Vagina (tissue), 2 donors: ENCODE results near the gene SPR. TPM values are rescaled to one million over a fixed set of nuclear protein-coding genes. Genes with fewer than 3 reads are reported as not detected.

Experiments
- DNase-seq, 2 donors: peaks; one replicate each; pipeline ENCODE4 v3.0.0-alpha.2; 2017; ENCODE audit errors: extremely low spot score in 2 of 2
- H3K27ac ChIP-seq: fragments of 200-600 bp; sonication (generic); one replicate; pipeline ENCODE4 v1.5.1; 2019
- H3K27me3 ChIP-seq: fragments of 200-600 bp; sonication (generic); one replicate; pipeline ENCODE4 v1.5.1; 2019
- H3K36me3 ChIP-seq, 2 donors: fragments of 200-600 bp; sonication (generic); one replicate each; pipeline ENCODE4 v1.5.1; 2017 to 2019
- H3K4me1 ChIP-seq: fragments of 200-600 bp; sonication (generic); one replicate; pipeline ENCODE4 v1.5.1; 2019
- H3K4me3 ChIP-seq, 2 donors: fragments of 200-600 bp; sonication (generic); 1 replicate in 1 of 2; 2 replicates in 1 of 2; pipeline ENCODE4 v1.5.1; 2016 to 2019
- H3K9me3 ChIP-seq: fragments of 200-600 bp; sonication (generic); one replicate; pipeline ENCODE4 v1.5.1; 2019
- POLR2A ChIP-seq, 2 donors: fragments of 450-650 bp; IDR thresholded peaks; one replicate each; pipeline ENCODE4 v1.6.1; 2017; ENCODE audit warnings: antibody characterized with exemption in 2 of 2, mild to moderate bottlenecking in 2 of 2, moderate library complexity in 2 of 2
- POLR2AphosphoS5 ChIP-seq, 2 donors: sonication (generic); formaldehyde crosslinking; IDR thresholded peaks; one replicate each; pipeline ENCODE4 v1.9.0; 2017; ENCODE audit warnings: antibody characterized with exemption in 2 of 2, mild to moderate bottlenecking in 2 of 2, low read depth in 1 of 2; ENCODE audit not compliant: insufficient read depth in 1 of 2
- intact Hi-C: fragments of 100-400 bp; cut with DNase I; formaldehyde crosslinking; loops from one replicate; pipeline ENCODE4 v1.15.1; 2023
- total RNA-seq: library from RNA; depleted of rRNA; stranded (reverse); fragments of >200 nt; gene quantifications from one replicate; pipeline ENCODE4 v1.2.3, GENCODE V29; 2016
- TF ChIP-seq, protein P1 (sequence below), 3 experiments: fragments of 450-650 bp in 2 of 3; fragments of 200-600 bp in 1 of 3; sonication (generic) in 1 of 3; IDR thresholded peaks; one replicate each; pipeline ENCODE4 v1.5.1; 2017 to 2019; ENCODE audit warnings: antibody characterized with exemption in 3 of 3, mild to moderate bottlenecking in 2 of 3, moderate library complexity in 2 of 3

Gene SPR
- total RNA-seq, 1 donor from 2014 or later: 45.7 TPM

DNA sequence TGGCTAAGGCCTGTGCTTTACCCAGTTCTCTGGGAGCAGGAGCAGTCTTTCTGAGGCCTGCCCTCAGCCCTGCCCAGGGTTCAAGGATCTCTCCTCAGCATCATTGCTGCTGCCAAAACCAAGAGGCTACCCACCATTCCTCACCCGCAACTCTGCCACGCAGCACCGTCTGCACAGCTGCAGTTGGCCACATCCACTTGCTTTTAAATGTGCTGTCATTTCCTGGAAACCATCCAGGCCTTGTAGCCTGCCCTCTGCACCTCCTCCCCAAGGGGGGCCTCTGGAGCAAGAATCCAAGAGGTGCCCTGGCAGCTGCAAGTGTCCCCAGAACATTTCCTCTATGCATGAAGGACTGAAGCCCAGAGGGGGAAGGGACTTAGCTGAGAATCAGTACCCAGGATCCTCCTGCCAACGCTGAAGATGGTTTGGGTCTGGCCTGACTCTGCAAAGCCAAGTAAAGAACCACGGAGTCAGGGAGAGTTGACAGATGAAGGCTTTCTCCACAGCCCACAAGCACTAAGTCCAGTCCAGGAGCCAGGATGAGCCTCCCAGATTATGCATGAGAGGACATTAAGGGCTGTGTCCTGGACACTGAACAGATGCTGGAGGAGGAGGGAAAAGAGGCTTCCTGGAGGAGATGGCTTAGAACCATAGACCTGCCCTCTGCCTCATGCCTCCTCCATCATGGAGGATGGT, 45.0 kb downstream of the SPR start:
- no peaks in the 10 kb centered on the region for H3K36me3 ChIP-seq
- no peak overlapping the region for H3K27ac ChIP-seq
- no peak for DNase-seq
- no peaks in the 10 kb centered on the region for H3K9me3 ChIP-seq
- H3K4me1 ChIP-seq: peaks cover 8% of the 10 kb centered on the region
- intact Hi-C loops: no loop called here
- TF ChIP-seq, protein P1, sequence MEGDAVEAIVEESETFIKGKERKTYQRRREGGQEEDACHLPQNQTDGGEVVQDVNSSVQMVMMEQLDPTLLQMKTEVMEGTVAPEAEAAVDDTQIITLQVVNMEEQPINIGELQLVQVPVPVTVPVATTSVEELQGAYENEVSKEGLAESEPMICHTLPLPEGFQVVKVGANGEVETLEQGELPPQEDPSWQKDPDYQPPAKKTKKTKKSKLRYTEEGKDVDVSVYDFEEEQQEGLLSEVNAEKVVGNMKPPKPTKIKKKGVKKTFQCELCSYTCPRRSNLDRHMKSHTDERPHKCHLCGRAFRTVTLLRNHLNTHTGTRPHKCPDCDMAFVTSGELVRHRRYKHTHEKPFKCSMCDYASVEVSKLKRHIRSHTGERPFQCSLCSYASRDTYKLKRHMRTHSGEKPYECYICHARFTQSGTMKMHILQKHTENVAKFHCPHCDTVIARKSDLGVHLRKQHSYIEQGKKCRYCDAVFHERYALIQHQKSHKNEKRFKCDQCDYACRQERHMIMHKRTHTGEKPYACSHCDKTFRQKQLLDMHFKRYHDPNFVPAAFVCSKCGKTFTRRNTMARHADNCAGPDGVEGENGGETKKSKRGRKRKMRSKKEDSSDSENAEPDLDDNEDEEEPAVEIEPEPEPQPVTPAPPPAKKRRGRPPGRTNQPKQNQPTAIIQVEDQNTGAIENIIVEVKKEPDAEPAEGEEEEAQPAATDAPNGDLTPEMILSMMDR (IDR thresholded peaks at IDR 0.05): no peak
- TF ChIP-seq POLR2AphosphoS5 (IDR thresholded peaks at IDR 0.05; ENCODE audit: insufficient read depth in 1 of 2, low read depth in 1 of 2) (no peak), POLR2A (IDR thresholded peaks at IDR 0.05) (no peak)
- no peak overlapping the region for H3K4me3 ChIP-seq
- H3K27me3 ChIP-seq: no peaks in the 10 kb centered on the region

DNA sequence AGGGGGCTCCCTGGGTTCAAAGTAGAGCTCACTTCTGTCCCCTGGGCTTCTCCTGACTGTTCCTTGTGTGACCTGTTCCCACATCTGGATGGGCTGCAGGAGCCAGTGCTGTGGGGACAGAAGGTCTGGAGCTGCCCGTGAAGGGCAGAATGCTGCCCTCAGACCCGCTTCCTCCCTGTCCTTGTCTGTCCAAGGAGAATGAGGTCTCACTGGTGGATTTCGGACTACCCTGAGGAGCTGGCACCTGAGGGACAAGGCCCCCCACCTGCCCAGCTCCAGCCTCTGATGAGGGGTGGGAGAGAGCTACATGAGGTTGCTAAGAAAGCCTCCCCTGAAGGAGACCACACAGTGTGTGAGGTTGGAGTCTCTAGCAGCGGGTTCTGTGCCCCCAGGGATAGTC, 45.6 kb downstream of the SPR start:
- Histone ChIP-seq H3K4me1 (peaks cover 10% of the 10 kb centered on the region), H3K4me3 (no peak overlapping the region), H3K27me3 (no peaks in the 10 kb centered on the region), H3K27ac (no peak overlapping the region), H3K36me3 (no peaks in the 10 kb centered on the region), H3K9me3 (no peaks in the 10 kb centered on the region)
- TF ChIP-seq POLR2AphosphoS5 (IDR thresholded peaks at IDR 0.05; ENCODE audit: insufficient read depth in 1 of 2, low read depth in 1 of 2) (no peak), POLR2A (IDR thresholded peaks at IDR 0.05) (no peak)
- TF ChIP-seq, protein P1 (IDR thresholded peaks at IDR 0.05): no peak
- DNase-seq: no peak
- intact Hi-C loops: no loop called here

DNA sequence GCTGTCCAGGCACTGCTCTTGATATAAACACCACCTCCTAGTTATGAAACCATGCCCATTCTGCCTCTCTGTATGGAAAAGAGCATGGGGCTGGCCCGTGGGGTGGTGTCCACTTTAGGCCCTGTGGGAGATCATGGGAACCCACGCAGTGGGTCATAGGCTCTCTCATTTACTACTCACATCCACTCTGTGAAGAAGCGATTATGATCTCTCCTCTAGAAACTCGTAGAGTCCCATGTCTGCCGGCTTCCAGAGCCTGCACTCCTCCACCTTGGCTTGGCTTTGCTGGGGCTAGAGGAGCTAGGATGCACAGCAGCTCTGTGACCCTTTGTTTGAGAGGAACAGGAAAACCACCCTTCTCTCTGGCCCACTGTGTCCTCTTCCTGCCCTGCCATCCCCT, 46.0 kb downstream of the SPR start:
- DNase-seq: no peak
- H3K4me1 ChIP-seq: peaks cover 10% of the 10 kb centered on the region
- no peaks in the 10 kb centered on the region for H3K36me3 ChIP-seq
- TF ChIP-seq, protein P1 (IDR thresholded peaks at IDR 0.05): no peak
- no peak for TF ChIP-seq POLR2AphosphoS5 (IDR thresholded peaks at IDR 0.05; ENCODE audit: insufficient read depth in 1 of 2, low read depth in 1 of 2)
- no peak for TF ChIP-seq POLR2A (IDR thresholded peaks at IDR 0.05)
- intact Hi-C loops: no loop called here
- H3K27me3 ChIP-seq: no peaks in the 10 kb centered on the region
- H3K9me3 ChIP-seq: no peaks in the 10 kb centered on the region
- no peak overlapping the region for H3K4me3 ChIP-seq
- H3K27ac ChIP-seq: no peak overlapping the region

DNA sequence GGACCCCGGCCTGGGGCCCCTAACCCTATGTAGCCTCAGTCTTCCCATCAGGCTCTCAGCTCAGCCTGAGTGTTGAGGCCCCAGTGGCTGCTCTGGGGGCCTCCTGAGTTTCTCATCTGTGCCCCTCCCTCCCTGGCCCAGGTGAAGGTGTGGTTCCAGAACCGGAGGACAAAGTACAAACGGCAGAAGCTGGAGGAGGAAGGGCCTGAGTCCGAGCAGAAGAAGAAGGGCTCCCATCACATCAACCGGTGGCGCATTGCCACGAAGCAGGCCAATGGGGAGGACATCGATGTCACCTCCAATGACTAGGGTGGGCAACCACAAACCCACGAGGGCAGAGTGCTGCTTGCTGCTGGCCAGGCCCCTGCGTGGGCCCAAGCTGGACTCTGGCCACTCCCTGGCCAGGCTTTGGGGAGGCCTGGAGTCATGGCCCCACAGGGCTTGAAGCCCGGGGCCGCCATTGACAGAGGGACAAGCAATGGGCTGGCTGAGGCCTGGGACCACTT, 46.5 kb downstream of the SPR start:
- Histone ChIP-seq H3K9me3 (no peaks in the 10 kb centered on the region), H3K4me3 (no peak overlapping the region), H3K4me1 (peaks cover 10% of the 10 kb centered on the region), H3K27ac (no peak overlapping the region), H3K27me3 (no peaks in the 10 kb centered on the region), H3K36me3 (no peaks in the 10 kb centered on the region)
- intact Hi-C loops: no loop called here
- DNase-seq: no peak
- TF ChIP-seq POLR2A (IDR thresholded peaks at IDR 0.05): no peak
- TF ChIP-seq, protein P1 (IDR thresholded peaks at IDR 0.05): no peak
- TF ChIP-seq POLR2AphosphoS5 (IDR thresholded peaks at IDR 0.05; ENCODE audit: insufficient read depth in 1 of 2, low read depth in 1 of 2): no peak
